ENCODE data around the gene PDK2. TPM values are rescaled to one million over a fixed set of nuclear protein-coding genes. Genes with fewer than 3 reads are reported as not detected.

The PDK2 gene
- total and polyA plus RNA-seq, 2 experiments from 2014 or later, result 12.0 to 15.9 TPM

GRCh38 chr17:50141745-50142110 lies 46.6 kb downstream of the PDK2 start:
- H4K20me1 ChIP-seq (replicated peaks; ENCODE audit: insufficient read depth), result no peaks in the 10 kb centered on the region
- DNase-seq (ENCODE audit: low spot score), result no peak
- no peak overlapping the region for H3K4me2 ChIP-seq
- H3K27ac ChIP-seq (ENCODE audit: low read depth), result no peak overlapping the region
- H3K36me3 ChIP-seq (ENCODE audit: insufficient read depth), result no peaks in the 10 kb centered on the region; the same call in 1 of the 2 replicates
- no peak overlapping the region for H2AFZ ChIP-seq
- Mint-ChIP-seq H3K36me3 (ENCODE audit: low read depth) (peaks cover 49% of the 10 kb centered on the region), H3K9me3 (no peaks in the 10 kb centered on the region), H3K27ac (no peak overlapping the region), H3K4me3 (no peak overlapping the region), H3K4me1 (peaks cover 22% of the 10 kb centered on the region), H3K27me3 (ENCODE audit: insufficient read depth, low read depth, poor library complexity) (peaks cover 24% of the 10 kb centered on the region)
- no peak for TF ChIP-seq STAT1 (IDR thresholded peaks at IDR 0.05; ENCODE audit: unreplicated experiment)
- no peak for TF ChIP-seq JUNB (IDR thresholded peaks at IDR 0.05; ENCODE audit: unreplicated experiment)
- TF ChIP-seq POLR2AphosphoS5 (IDR thresholded peaks at IDR 0.05; ENCODE audit: low read depth), result no peak
- TF ChIP-seq CTCF (conservative IDR thresholded peaks at IDR 0.05; ENCODE audit: low read depth in 2 of 2), result no peak
- no peak for TF ChIP-seq NANOG (IDR thresholded peaks at IDR 0.05; ENCODE audit: borderline replicate concordance)
- no peak for TF ChIP-seq ZNF462 (CRISPR knock-in tag; IDR thresholded peaks at IDR 0.05)
- no peak for TF ChIP-seq EZH2phosphoT487 (IDR thresholded peaks at IDR 0.05; ENCODE audit: unreplicated experiment)
- no peak for TF ChIP-seq ZNF331 (CRISPR knock-in tag; IDR thresholded peaks at IDR 0.05; ENCODE audit: low read depth)
- TF ChIP-seq ETS1 (IDR thresholded peaks at IDR 0.05), result no peak
- TF ChIP-seq REST (IDR thresholded peaks at IDR 0.05; ENCODE audit: unreplicated experiment), result no peak
- TF ChIP-seq CREB1 (CRISPR knock-in tag; IDR thresholded peaks at IDR 0.05; ENCODE audit: low read depth), result no peak
- TF ChIP-seq ZNF114 (CRISPR knock-in tag; IDR thresholded peaks at IDR 0.05), result no peak
- no peak for TF ChIP-seq EZH2 (IDR thresholded peaks at IDR 0.05; ENCODE audit: low read depth, unreplicated experiment)
- no peak for ATAC-seq
- H3F3A ChIP-seq (replicated peaks; ENCODE audit: low read depth), result no peaks in the 10 kb centered on the region
- H3K27me3 ChIP-seq (ENCODE audit: insufficient read depth), result no peaks in the 10 kb centered on the region
- no peaks in the 10 kb centered on the region for H3K9me2 ChIP-seq (ENCODE audit: insufficient read depth)
- no peaks in the 10 kb centered on the region for H3K79me2 ChIP-seq (replicated peaks; ENCODE audit: insufficient read depth)
- no peak overlapping the region for H3K4me3 ChIP-seq
- peaks cover 5% of the 10 kb centered on the region for H3K4me1 ChIP-seq (ENCODE audit: insufficient read depth)
